ENCODE results near the gene ZBTB16.

The ZBTB16 gene

DNA sequence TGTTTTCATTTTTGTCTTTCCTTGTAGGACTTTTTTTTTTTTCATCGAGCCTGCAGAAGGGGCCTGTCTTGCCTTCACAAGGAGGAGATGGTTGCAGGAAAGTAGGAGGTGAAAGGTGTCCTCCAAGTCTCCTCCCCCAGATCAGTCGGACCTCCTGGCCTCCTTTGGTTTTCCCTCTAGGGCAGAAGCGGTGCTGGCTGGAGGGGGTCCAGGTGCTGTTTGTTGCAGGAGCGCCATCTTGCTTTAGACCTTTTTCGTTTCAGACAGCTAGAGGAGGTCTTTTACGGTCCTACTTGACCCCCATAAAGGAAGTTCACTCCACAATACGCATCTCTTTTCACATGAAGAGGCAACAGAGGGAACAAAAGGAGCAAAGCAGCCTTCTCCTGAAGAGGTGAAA lies 66.0 kb downstream of the ZBTB16 start:
- H3K27ac ChIP-seq = peak overlapping the region; percentile 2 to 52

DNA sequence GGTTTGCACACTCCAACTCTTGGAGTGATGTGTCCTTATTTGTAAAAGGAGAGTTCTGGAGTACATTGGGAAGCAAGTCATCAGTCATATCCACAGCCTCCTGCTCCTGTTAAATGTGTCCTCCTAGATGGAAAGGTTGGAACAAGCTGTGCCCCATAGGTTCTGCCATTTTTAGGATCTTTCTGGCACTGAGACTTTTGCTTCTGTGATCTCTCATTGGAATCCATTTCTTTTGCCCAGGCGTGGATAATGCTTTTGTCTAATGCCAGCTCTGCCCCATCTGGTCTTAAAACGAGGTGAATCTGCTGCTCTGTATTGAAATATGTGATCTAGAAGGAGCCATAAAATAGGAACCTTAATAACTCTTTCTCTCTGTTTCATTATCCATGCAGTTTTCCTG lies 66.4 kb downstream of the ZBTB16 start:
- DNase-seq (ENCODE audit: low spot score) = no peak
- TF ChIP-seq, protein P1, sequence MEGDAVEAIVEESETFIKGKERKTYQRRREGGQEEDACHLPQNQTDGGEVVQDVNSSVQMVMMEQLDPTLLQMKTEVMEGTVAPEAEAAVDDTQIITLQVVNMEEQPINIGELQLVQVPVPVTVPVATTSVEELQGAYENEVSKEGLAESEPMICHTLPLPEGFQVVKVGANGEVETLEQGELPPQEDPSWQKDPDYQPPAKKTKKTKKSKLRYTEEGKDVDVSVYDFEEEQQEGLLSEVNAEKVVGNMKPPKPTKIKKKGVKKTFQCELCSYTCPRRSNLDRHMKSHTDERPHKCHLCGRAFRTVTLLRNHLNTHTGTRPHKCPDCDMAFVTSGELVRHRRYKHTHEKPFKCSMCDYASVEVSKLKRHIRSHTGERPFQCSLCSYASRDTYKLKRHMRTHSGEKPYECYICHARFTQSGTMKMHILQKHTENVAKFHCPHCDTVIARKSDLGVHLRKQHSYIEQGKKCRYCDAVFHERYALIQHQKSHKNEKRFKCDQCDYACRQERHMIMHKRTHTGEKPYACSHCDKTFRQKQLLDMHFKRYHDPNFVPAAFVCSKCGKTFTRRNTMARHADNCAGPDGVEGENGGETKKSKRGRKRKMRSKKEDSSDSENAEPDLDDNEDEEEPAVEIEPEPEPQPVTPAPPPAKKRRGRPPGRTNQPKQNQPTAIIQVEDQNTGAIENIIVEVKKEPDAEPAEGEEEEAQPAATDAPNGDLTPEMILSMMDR (IDR thresholded peaks at IDR 0.05) = no peak
- H3K27ac ChIP-seq = peak overlapping the region in 1 of 2 donors; percentile 52
- H3K4me3 ChIP-seq = peak overlapping the region; percentile 18

More for the DNA sequence above, 66.0 kb downstream of the ZBTB16 start:
- no peak overlapping the region for H3K4me3 ChIP-seq
- DNase-seq (ENCODE audit: low spot score) = no peak
- TF ChIP-seq, protein P1 (IDR thresholded peaks at IDR 0.05) = no peak

DNA sequence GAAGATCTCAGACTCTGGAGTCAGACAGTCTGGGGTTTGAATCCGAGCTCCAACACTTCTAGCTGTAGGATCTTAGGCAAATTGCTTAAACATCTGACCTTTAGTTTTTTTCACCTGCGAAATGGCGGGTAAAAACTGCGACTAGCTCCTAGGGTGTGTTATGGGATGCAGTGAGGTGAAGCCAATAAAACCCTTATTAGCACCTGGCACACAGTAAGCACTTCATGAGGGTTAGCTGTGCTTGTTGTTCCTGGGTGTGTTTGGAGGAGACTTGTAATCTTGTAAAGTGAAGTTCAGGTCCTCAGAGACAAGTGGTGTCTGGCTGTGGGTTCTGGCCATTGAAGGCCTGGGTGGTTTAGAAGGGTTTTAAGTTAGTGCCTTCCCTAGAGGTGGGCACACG lies 68.9 kb downstream of the ZBTB16 start:
- Histone ChIP-seq H3K4me3 (peak overlapping the region; percentile 44), H3K27ac (peak overlapping the region; percentile 10 to 44)
- no peak for DNase-seq (ENCODE audit: low spot score)
- TF ChIP-seq, protein P1 (IDR thresholded peaks at IDR 0.05) = no peak

DNA sequence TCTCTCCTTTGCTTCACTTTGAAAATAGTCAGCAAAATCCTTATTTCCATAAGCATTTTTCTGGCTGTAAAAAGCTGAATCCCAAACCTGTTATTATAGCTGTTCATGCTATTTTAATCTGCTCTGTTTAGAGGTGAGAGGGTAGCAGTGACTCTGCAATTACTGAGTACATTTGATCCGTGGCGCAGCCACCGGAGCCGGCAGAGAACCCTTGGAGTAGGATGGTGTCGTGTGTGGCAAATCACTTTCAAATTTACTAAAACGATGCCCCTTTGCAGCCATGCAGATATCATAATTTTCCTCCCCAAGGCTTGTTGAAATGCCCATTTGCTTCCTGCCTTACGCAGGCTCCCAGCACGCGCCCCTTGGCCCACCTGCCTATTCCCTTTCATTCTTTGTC lies 69.6 kb downstream of the ZBTB16 start:
- Histone ChIP-seq H3K27ac (peak overlapping the region; percentile 10 to 44), H3K4me3 (peak overlapping the region; percentile 44)
- TF ChIP-seq, protein P1 (IDR thresholded peaks at IDR 0.05) = no peak
- no peak for DNase-seq (ENCODE audit: low spot score)

DNA sequence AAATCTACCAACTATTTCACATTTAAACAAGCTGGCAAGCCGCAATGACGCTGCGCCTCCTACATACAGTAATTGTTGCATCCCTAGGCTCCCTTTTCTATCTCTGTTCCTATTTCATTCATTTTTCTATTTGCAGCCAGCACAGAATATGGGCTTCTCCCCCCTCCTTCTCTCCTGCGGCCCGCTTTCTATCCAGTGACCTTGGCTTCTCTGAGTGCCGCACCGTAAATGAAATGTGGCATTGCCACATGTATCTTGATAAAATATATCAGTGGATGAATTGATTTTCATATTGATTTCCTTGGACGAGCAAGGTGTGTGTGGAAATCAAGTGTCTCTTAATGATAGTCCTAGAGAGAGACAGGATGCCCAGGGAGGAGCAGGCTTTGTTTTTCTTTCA lies 70.2 kb downstream of the ZBTB16 start:
- Histone ChIP-seq H3K27ac (peak overlapping the region; percentile 69 to 84), H3K4me3 (peak overlapping the region; percentile 44)
- TF ChIP-seq, protein P1 (IDR thresholded peaks at IDR 0.05) = no peak
- DNase-seq (ENCODE audit: low spot score) = no peak

DNA sequence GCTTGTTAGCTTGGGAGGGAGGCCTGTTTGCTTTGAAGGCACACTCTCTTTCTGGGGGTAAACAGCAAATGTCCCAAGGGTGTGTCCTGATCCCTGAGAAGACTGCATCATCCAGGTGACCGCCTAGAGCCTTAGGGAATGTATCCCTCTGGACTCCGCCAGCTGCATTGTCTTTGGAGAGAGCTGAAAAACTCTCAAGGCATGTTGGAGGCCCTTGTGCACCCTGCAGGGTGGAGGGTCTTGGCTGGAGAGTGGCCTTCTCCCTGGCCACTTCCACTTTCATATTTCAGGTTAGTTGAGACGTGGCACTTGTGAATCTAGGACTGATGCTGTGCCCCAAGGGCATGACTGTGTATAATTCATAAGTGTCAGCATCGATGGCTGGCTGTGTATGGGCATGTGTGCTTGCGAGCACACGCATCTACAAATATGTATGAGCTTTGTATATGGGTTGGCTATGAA lies 70.6 kb downstream of the ZBTB16 start:
- TF ChIP-seq, protein P1 (IDR thresholded peaks at IDR 0.05) = no peak
- Histone ChIP-seq H3K4me3 (peak overlapping the region; percentile 44), H3K27ac (peak overlapping the region; percentile 69 to 84)
- DNase-seq (ENCODE audit: low spot score) = no peak

DNA sequence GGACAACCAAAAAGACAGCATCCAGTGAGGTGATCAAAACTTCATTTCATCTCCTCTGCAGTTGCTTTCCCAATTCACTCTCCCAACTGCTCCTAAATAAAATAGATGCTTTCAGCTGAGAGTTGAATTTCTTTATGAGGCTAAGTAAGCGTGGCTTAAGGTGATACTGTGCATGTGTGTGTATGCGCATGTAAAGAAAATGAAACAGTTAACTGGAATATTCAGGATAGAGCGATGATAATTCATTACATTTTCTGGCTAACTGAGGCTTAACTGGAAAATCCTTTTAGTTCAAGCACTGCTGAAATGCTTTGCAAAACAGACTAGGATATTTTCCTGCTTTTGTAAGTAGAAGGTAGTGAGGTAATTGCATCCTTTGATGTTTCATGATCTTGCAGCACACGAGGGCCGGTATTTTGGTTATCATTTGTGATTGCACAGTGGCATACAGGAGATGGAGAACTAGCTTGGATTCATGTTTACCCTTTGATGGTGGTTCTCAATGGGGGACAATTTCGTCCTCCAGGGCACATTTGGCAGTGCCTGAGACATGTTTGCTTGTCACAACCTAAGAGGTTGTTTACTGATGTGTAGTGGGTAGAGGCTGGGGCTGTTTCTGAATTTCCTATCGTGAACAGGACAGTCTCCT lies 71.2 kb downstream of the ZBTB16 start:
- no peak for DNase-seq (ENCODE audit: low spot score)
- peak overlapping the region; percentile 69 to 84 for H3K27ac ChIP-seq
- TF ChIP-seq, protein P1 (IDR thresholded peaks at IDR 0.05) = no peak
- H3K4me3 ChIP-seq = peak overlapping the region; percentile 44
